Measurements from ENCODE around the gene SUMF1. TPM values are rescaled to one million over a fixed set of nuclear protein-coding genes. Genes with fewer than 3 reads are reported as not detected.

Gene SUMF1
- total and polyA plus RNA-seq, 5 donors from 2014 or later, result 10.5 to 28.0 (median 23.1) TPM

DNA sequence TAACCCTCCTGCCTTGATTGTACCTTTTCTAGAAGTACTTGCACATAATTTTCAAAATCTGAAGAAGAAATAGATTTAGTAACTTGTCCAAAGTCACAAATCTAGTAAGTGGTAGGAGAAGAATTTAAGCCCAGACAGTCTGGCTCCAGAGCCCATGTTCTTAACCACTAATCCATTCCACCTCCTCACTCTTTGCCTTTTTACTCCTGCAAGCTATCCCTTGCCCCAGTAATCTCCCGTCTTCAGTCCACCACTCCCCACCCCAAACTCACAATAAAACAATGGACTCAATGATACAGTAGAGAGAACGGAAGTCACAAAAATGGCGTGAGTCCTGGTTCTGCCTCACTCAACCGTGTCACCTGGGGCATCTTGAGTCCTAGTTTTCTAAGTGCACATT, 115.2 kb downstream of the SUMF1 start:
- Mint-ChIP-seq H3K36me3 (no peaks in the 10 kb centered on the region), H3K27me3 (peaks cover 4% of the 10 kb centered on the region), H3K9me3 (no peaks in the 10 kb centered on the region), H3K4me1 (peaks cover 0 to 20% (median 12%) of the 10 kb centered on the region in 4 donors), H3K4me3 (peak overlapping the region in 3 of 4 donors; percentile 66 to 72 (median 70)), H3K27ac (peak overlapping the region; percentile 16 to 96 (median 86))
- Histone ChIP-seq H3K36me3 (ENCODE audit: control insufficient read depth, insufficient read depth, low read length) (no peaks in the 10 kb centered on the region), H3K27ac (ENCODE audit: insufficient read depth, low read length, poor library complexity, severe bottlenecking) (no peak overlapping the region), H3K27me3 (ENCODE audit: control insufficient read depth, insufficient read depth, low read length) (no peaks in the 10 kb centered on the region), H3K9me3 (ENCODE audit: control insufficient read depth in 2 of 2, low read length in 2 of 2) (no peaks in the 10 kb centered on the region), H3K4me1 (ENCODE audit: control insufficient read depth, insufficient read depth, low read length, poor library complexity, severe bottlenecking) (no peaks in the 10 kb centered on the region), H3K4me3 (ENCODE audit: low read depth, low read length) (no peak overlapping the region)
- no peak for DNase-seq
- no peak for ATAC-seq (ENCODE audit: low read depth in 2 of 2)

DNA sequence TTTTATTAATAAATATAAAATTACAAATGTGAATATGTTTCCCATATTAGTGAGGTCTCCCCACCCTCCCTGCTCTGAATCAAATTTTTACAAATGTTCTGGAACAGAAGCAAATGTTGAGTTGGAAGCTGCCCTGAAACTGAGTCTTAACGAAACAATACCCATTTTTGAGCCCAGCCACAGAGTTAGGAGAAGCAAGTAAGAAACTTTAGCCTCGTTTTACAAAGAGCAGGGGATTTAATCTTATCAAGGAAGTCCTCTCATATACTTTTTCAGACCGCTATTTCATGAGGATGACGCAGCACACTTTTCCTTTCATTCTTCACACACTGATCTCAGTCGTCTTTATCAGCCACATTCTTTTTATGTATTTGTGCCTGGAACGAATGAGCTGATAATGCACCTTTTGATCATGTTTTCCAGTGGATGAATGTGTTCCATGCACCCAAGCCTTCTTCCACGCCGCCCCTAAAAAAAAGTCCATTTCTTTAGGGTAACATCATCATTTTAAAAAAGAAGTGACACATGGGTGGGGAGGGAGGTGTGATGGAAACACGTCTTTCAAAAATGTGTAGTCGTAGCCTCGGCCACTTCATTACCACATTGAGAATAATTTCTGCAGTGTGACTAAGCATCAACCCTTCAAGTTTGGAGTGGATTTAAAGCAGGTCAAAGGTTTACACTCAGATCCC, 115.8 kb downstream of the SUMF1 start:
- no peaks in the 10 kb centered on the region for H3K9me3 Mint-ChIP-seq
- peak overlapping the region; percentile 71 for H3K4me3 ChIP-seq (ENCODE audit: low read depth, low read length)
- H3K4me1 ChIP-seq (ENCODE audit: control insufficient read depth, insufficient read depth, low read length, poor library complexity, severe bottlenecking), result no peaks in the 10 kb centered on the region
- H3K36me3 ChIP-seq (ENCODE audit: control insufficient read depth, insufficient read depth, low read length), result no peaks in the 10 kb centered on the region
- H3K27me3 Mint-ChIP-seq, result peaks cover 4% of the 10 kb centered on the region
- H3K4me3 Mint-ChIP-seq, result peak overlapping the region; percentile 0 to 72 (median 47)
- peak overlapping the region in 2 of 3 donors; percentile 44 to 96 for H3K27ac Mint-ChIP-seq
- no peak overlapping the region for H3K27ac ChIP-seq (ENCODE audit: insufficient read depth, low read length, poor library complexity, severe bottlenecking)
- no peaks in the 10 kb centered on the region for H3K36me3 Mint-ChIP-seq
- DNase-seq (peak in 1 of 3 donors; percentile 63), ATAC-seq (ENCODE audit: low read depth in 2 of 2) (peak; percentile 43 to 51)
- H3K9me3 ChIP-seq (ENCODE audit: control insufficient read depth in 2 of 2, low read length in 2 of 2), result no peaks in the 10 kb centered on the region
- peaks cover 0 to 20% (median 12%) of the 10 kb centered on the region in 4 donors for H3K4me1 Mint-ChIP-seq
- H3K27me3 ChIP-seq (ENCODE audit: control insufficient read depth, insufficient read depth, low read length), result no peaks in the 10 kb centered on the region

DNA sequence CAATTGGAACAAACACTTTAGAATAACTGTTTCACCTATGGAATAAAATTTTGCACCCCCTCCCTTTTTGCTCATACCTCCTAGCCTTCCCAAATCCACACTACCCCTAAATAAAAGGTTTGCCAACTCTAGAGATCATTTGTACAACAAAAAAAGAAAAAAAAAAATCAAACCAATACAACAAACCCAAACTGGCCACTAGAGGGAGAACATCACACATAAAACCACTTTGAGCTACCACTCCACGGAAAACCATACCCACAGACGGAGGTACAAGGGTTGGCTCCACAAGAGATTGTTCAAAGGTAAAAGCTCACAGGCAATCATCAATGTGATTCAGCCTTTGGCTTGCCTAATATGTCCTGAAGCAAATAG, 116.3 kb downstream of the SUMF1 start:
- no peaks in the 10 kb centered on the region for H3K36me3 Mint-ChIP-seq
- peak overlapping the region in 3 of 4 donors; percentile 0 to 72 (median 7) for H3K4me3 Mint-ChIP-seq
- Histone ChIP-seq H3K4me3 (ENCODE audit: low read depth, low read length) (peak overlapping the region; percentile 71), H3K27ac (ENCODE audit: insufficient read depth, low read length, poor library complexity, severe bottlenecking) (no peak overlapping the region), H3K4me1 (ENCODE audit: control insufficient read depth, insufficient read depth, low read length, poor library complexity, severe bottlenecking) (no peaks in the 10 kb centered on the region), H3K36me3 (ENCODE audit: control insufficient read depth, insufficient read depth, low read length) (no peaks in the 10 kb centered on the region), H3K27me3 (ENCODE audit: control insufficient read depth, insufficient read depth, low read length) (no peaks in the 10 kb centered on the region), H3K9me3 (ENCODE audit: control insufficient read depth in 2 of 2, low read length in 2 of 2) (no peaks in the 10 kb centered on the region)
- peak overlapping the region in 2 of 3 donors; percentile 10 to 29 for H3K27ac Mint-ChIP-seq
- peaks cover 0 to 20% (median 12%) of the 10 kb centered on the region in 4 donors for H3K4me1 Mint-ChIP-seq
- DNase-seq (peak; percentile 16 to 87 (median 65)), ATAC-seq (ENCODE audit: low read depth in 2 of 2) (peak; percentile 87 to 89)
- H3K9me3 Mint-ChIP-seq, result no peaks in the 10 kb centered on the region
- H3K27me3 Mint-ChIP-seq, result peaks cover 4% of the 10 kb centered on the region

DNA sequence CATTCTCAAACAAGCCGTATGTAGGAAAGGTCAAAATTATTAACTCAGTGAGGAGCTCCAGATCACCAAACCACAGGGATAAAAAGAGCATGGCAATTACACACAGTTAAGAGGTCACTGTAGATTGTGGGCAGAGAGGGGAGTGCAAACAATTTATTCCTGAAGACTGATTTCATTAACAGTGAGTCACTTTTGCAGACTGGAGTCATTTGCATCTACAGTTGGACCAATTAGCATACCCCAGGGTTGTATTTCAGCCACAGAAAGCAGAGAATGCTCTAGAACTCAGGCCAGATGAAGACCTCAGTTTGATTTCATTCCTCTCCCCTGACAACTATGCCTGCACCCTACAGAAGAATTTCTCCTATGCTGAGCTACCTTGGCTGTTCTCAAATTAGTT, 123.8 kb downstream of the SUMF1 start:
- Histone ChIP-seq H3K4me3 (ENCODE audit: low read depth, low read length) (no peak overlapping the region), H3K9me3 (ENCODE audit: control insufficient read depth in 2 of 2, low read length in 2 of 2) (no peaks in the 10 kb centered on the region), H3K36me3 (ENCODE audit: control insufficient read depth, insufficient read depth, low read length) (no peaks in the 10 kb centered on the region), H3K27ac (ENCODE audit: insufficient read depth, low read length, poor library complexity, severe bottlenecking) (no peak overlapping the region), H3K4me1 (ENCODE audit: control insufficient read depth, insufficient read depth, low read length, poor library complexity, severe bottlenecking) (no peaks in the 10 kb centered on the region), H3K27me3 (ENCODE audit: control insufficient read depth, insufficient read depth, low read length) (no peaks in the 10 kb centered on the region)
- H3K27ac Mint-ChIP-seq, result peak overlapping the region in 2 of 3 donors; percentile 25 to 54
- DNase-seq, result no peak
- H3K4me1 Mint-ChIP-seq, result peaks cover 0 to 7% (median 0%) of the 10 kb centered on the region in 4 donors
- H3K9me3 Mint-ChIP-seq, result peaks cover 0 to 2% (median 0%) of the 10 kb centered on the region in 7 donors
- ATAC-seq (ENCODE audit: low read depth in 2 of 2), result no peak
- H3K36me3 Mint-ChIP-seq, result peaks cover 20% of the 10 kb centered on the region
- H3K27me3 Mint-ChIP-seq, result no peaks in the 10 kb centered on the region
- H3K4me3 Mint-ChIP-seq, result no peak overlapping the region

- Mint-ChIP-seq H3K4me1 (peaks cover 0 to 10% (median 0%) of the 10 kb centered on the region in 4 donors), H3K36me3 (peaks cover 28% of the 10 kb centered on the region), H3K4me3 (no peak overlapping the region), H3K27ac (no peak overlapping the region), H3K27me3 (no peaks in the 10 kb centered on the region), H3K9me3 (peaks cover 0 to 2% (median 0%) of the 10 kb centered on the region in 7 donors)
- DNase-seq (no peak), ATAC-seq (ENCODE audit: low read depth in 2 of 2) (no peak)
- no peak overlapping the region for H3K4me3 ChIP-seq (ENCODE audit: low read depth, low read length)
- H3K27me3 ChIP-seq (ENCODE audit: control insufficient read depth, insufficient read depth, low read length), result no peaks in the 10 kb centered on the region
- H3K27ac ChIP-seq (ENCODE audit: insufficient read depth, low read length, poor library complexity, severe bottlenecking), result no peak overlapping the region
- no peaks in the 10 kb centered on the region for H3K9me3 ChIP-seq (ENCODE audit: control insufficient read depth in 2 of 2, low read length in 2 of 2)
- H3K4me1 ChIP-seq (ENCODE audit: control insufficient read depth, insufficient read depth, low read length, poor library complexity, severe bottlenecking), result no peaks in the 10 kb centered on the region
- no peaks in the 10 kb centered on the region for H3K36me3 ChIP-seq (ENCODE audit: control insufficient read depth, insufficient read depth, low read length)
These were observed 125.8 kb downstream of the SUMF1 start for GRCh38 chr3:4341336-4341675.

GRCh38 chr3:4340411-4341335, 126.4 kb downstream of the SUMF1 start:
- Histone ChIP-seq H3K9me3 (ENCODE audit: control insufficient read depth in 2 of 2, low read length in 2 of 2) (no peaks in the 10 kb centered on the region), H3K27me3 (ENCODE audit: control insufficient read depth, insufficient read depth, low read length) (no peaks in the 10 kb centered on the region), H3K4me3 (ENCODE audit: low read depth, low read length) (no peak overlapping the region), H3K27ac (ENCODE audit: insufficient read depth, low read length, poor library complexity, severe bottlenecking) (no peak overlapping the region), H3K36me3 (ENCODE audit: control insufficient read depth, insufficient read depth, low read length) (no peaks in the 10 kb centered on the region), H3K4me1 (ENCODE audit: control insufficient read depth, insufficient read depth, low read length, poor library complexity, severe bottlenecking) (no peaks in the 10 kb centered on the region)
- peak overlapping the region in 1 of 3 donors; percentile 7 for H3K27ac Mint-ChIP-seq
- DNase-seq (no peak), ATAC-seq (ENCODE audit: low read depth in 2 of 2) (no peak)
- H3K4me1 Mint-ChIP-seq, result peaks cover 0 to 10% (median 0%) of the 10 kb centered on the region in 4 donors
- H3K9me3 Mint-ChIP-seq, result peaks cover 0 to 2% (median 0%) of the 10 kb centered on the region in 7 donors
- H3K27me3 Mint-ChIP-seq, result no peaks in the 10 kb centered on the region
- no peak overlapping the region for H3K4me3 Mint-ChIP-seq
- H3K36me3 Mint-ChIP-seq, result peaks cover 28% of the 10 kb centered on the region

DNA sequence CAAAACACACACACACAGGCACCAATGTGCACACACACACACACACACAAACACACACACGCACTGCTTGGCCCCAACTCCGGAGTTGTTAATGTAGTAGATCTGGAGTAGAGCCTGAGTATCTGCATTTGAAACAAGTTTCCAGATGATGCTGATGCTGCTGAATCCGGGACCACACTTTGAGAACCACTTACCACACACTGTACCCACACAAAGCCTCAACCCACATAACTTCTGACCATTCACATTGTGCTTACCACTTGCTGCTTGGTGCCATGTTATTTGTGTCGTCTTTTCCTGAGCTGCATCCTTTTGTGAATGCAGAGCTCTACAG, 127.0 kb downstream of the SUMF1 start:
- peaks cover 0 to 3% (median 0%) of the 10 kb centered on the region in 7 donors for H3K9me3 Mint-ChIP-seq
- Histone ChIP-seq H3K4me3 (ENCODE audit: low read depth, low read length) (no peak overlapping the region), H3K9me3 (ENCODE audit: control insufficient read depth in 2 of 2, low read length in 2 of 2) (no peaks in the 10 kb centered on the region), H3K4me1 (ENCODE audit: control insufficient read depth, insufficient read depth, low read length, poor library complexity, severe bottlenecking) (no peaks in the 10 kb centered on the region), H3K27me3 (ENCODE audit: control insufficient read depth, insufficient read depth, low read length) (no peaks in the 10 kb centered on the region), H3K36me3 (ENCODE audit: control insufficient read depth, insufficient read depth, low read length) (no peaks in the 10 kb centered on the region), H3K27ac (ENCODE audit: insufficient read depth, low read length, poor library complexity, severe bottlenecking) (no peak overlapping the region)
- no peak overlapping the region for H3K4me3 Mint-ChIP-seq
- no peak for ATAC-seq (ENCODE audit: low read depth in 2 of 2)
- peaks cover 27% of the 10 kb centered on the region for H3K36me3 Mint-ChIP-seq
- H3K4me1 Mint-ChIP-seq, result peaks cover 0 to 10% (median 0%) of the 10 kb centered on the region in 4 donors
- H3K27ac Mint-ChIP-seq, result no peak overlapping the region
- H3K27me3 Mint-ChIP-seq, result no peaks in the 10 kb centered on the region
- DNase-seq, result no peak

Measured in CD4-positive, CD25-positive, alpha-beta regulatory T cell (primary cell).